Epidermal melanocyte (primary cell): ENCODE measurements around the gene STXBP1.

Experiments
- DNase-seq: peaks from one replicate; pipeline ENCODE4 v3.0.0; 2011; ENCODE audit warnings: low spot score; ENCODE audit not compliant: insufficient read length

The STXBP1 gene

GRCh38 chr9:127714020-127714750 lies 102.1 kb downstream of the STXBP1 start:
- DNase-seq: no peak

- DNase-seq: no peak
Observed at GRCh38 chr9:127714951-127715469, 102.9 kb downstream of the STXBP1 start.

GRCh38 chr9:127715470-127716337 lies 103.6 kb downstream of the STXBP1 start, which contains the start of the genes PTRH1 and TTC16:
Gene PTRH1 (minus strand): TSS chr9:127715663. CDS start chr9:127715639, 24 bp downstream.
Gene TTC16 (plus strand): TSS chr9:127716079. CDS start chr9:127716146, 67 bp downstream.
- peak; percentile 99 for DNase-seq

GRCh38 chr9:127716412-127716811 lies 104.3 kb downstream of the STXBP1 start:
- DNase-seq: no peak

GRCh38 chr9:127717766-127718165 lies 105.7 kb downstream of the STXBP1 start:
- DNase-seq: no peak

- DNase-seq: no peak
Observed at GRCh38 chr9:127720031-127720864, 108.2 kb downstream of the STXBP1 start.

- no peak for DNase-seq
Observed at GRCh38 chr9:127720865-127721227, 108.8 kb downstream of the STXBP1 start.

GRCh38 chr9:127721391-127721821 lies 109.3 kb downstream of the STXBP1 start:
- DNase-seq: no peak

GRCh38 chr9:127722055-127722745 lies 110.1 kb downstream of the STXBP1 start:
- no peak for DNase-seq

- no peak for DNase-seq
Observed at GRCh38 chr9:127723013-127723412, 110.9 kb downstream of the STXBP1 start.

- no peak for DNase-seq
Observed at GRCh38 chr9:127723444-127723843, 111.4 kb downstream of the STXBP1 start.

- DNase-seq: no peak
Observed at GRCh38 chr9:127724012-127724411, 111.9 kb downstream of the STXBP1 start.

- no peak for DNase-seq
Observed at GRCh38 chr9:127726871-127727270, 114.8 kb downstream of the STXBP1 start.

- DNase-seq: no peak
Observed at GRCh38 chr9:127728808-127729207, 116.7 kb downstream of the STXBP1 start.

GRCh38 chr9:127729522-127730256 lies 117.6 kb downstream of the STXBP1 start:
- DNase-seq: no peak

- no peak for DNase-seq
Observed at GRCh38 chr9:127730262-127730661, 118.2 kb downstream of the STXBP1 start.

GRCh38 chr9:127730799-127731410 lies 118.8 kb downstream of the STXBP1 start:
- no peak for DNase-seq

GRCh38 chr9:127731938-127732337 lies 119.9 kb downstream of the STXBP1 start:
- no peak for DNase-seq

GRCh38 chr9:127732444-127732843 lies 120.4 kb downstream of the STXBP1 start:
- DNase-seq: no peak
